ENCODE results near the gene PHKA2. TPM values are rescaled to one million over a fixed set of nuclear protein-coding genes. Genes with fewer than 3 reads are reported as not detected.

PHKA2 gene
- total RNA-seq, 1 donor from 2014 or later = 26.4 TPM

DNA sequence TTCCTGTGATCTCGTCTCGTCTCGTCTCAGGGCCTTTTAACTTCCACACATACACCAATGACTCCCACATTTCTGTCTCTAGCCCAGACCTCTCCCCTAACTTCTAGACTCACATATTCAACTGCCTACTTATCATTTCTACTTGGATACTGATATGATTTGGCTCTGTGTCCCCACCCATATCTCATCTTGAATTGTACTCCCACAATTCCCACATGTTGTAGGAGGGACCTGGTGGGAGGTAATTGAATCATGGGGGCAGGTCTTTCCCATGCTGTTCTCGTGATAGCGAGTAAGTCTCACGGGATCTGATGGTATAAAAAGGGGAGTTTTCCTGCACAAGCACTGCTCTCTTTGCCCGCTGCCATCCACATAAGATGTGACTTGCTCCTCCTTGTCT lies 8.9 kb downstream of the PHKA2 start:
- no peak overlapping the region for H3K27ac Mint-ChIP-seq (ENCODE audit: unreplicated experiment)

DNA sequence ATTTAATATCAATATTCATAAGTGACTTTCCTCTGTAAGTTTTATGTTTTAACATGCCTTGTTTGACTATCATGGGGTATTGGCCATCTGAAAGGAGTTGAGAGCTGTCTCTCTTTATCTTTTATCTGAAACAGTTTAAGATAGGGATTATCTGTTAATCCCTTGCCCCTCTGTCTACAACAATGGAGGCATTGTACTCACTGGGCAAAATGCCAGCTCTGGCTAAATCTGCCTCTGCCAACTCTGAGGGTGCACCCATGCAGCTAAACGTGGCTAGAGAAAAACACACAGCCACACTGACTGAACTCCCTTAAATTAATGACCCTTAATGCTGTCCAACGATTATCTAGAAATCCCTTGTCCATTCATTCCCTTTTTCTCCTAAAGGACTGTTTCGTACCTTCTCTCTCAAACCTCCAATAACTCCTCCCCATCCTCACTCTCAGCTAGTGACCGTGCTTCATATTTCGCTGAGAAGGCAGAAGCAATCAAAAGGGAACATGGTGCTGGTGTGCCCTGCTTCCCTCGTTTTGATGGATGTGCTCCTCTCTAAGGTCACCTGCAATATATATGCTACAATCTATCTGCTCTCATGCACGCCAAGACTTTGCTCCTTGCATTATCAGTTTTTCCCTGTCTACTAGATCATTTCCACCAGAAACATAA lies 10.3 kb downstream of the PHKA2 start:
- no peak overlapping the region for H3K4me3 Mint-ChIP-seq (ENCODE audit: unreplicated experiment)
- TF ChIP-seq, protein P1, sequence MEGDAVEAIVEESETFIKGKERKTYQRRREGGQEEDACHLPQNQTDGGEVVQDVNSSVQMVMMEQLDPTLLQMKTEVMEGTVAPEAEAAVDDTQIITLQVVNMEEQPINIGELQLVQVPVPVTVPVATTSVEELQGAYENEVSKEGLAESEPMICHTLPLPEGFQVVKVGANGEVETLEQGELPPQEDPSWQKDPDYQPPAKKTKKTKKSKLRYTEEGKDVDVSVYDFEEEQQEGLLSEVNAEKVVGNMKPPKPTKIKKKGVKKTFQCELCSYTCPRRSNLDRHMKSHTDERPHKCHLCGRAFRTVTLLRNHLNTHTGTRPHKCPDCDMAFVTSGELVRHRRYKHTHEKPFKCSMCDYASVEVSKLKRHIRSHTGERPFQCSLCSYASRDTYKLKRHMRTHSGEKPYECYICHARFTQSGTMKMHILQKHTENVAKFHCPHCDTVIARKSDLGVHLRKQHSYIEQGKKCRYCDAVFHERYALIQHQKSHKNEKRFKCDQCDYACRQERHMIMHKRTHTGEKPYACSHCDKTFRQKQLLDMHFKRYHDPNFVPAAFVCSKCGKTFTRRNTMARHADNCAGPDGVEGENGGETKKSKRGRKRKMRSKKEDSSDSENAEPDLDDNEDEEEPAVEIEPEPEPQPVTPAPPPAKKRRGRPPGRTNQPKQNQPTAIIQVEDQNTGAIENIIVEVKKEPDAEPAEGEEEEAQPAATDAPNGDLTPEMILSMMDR (IDR thresholded peaks at IDR 0.05) = no peak
- no peak for DNase-seq (ENCODE audit: extremely low spot score, unreplicated experiment)

More for the DNA sequence above, 8.9 kb downstream of the PHKA2 start:
- H3K9me3 Mint-ChIP-seq (ENCODE audit: unreplicated experiment) = peaks cover 5% of the 10 kb centered on the region
- no peaks in the 10 kb centered on the region for H3K4me1 Mint-ChIP-seq (ENCODE audit: unreplicated experiment)
- no peak for DNase-seq (ENCODE audit: extremely low spot score, unreplicated experiment)
- H3K36me3 Mint-ChIP-seq (ENCODE audit: unreplicated experiment) = no peaks in the 10 kb centered on the region
- no peaks in the 10 kb centered on the region for H3K27me3 Mint-ChIP-seq (ENCODE audit: unreplicated experiment)
- TF ChIP-seq, protein P1 (IDR thresholded peaks at IDR 0.05) = no peak
- H3K4me3 Mint-ChIP-seq (ENCODE audit: unreplicated experiment) = no peak overlapping the region

DNA sequence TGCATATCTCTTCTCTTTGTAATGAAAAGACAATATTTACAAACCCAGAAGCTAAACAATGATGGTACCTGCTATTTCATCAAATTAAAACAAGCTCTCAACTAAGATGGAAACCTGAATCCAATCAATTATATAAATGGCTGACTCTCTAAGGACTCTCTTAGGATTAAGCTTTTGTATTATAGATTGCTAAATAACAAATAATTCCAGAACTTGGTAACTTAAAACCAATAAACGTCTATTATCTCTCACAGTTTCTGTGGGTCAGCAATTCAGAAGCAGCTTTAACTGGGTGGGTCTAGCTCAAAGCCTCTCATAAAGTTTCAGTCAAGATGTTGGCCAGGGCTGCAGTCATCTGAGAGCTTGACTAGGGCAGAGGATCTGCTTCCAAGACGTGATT lies 12.4 kb downstream of the PHKA2 start:
- Mint-ChIP-seq H3K27me3 (ENCODE audit: unreplicated experiment) (no peaks in the 10 kb centered on the region), H3K4me1 (ENCODE audit: unreplicated experiment) (no peaks in the 10 kb centered on the region), H3K27ac (ENCODE audit: unreplicated experiment) (no peak overlapping the region), H3K36me3 (ENCODE audit: unreplicated experiment) (no peaks in the 10 kb centered on the region), H3K4me3 (ENCODE audit: unreplicated experiment) (no peak overlapping the region), H3K9me3 (ENCODE audit: unreplicated experiment) (peaks cover 5% of the 10 kb centered on the region)
- no peak for DNase-seq (ENCODE audit: extremely low spot score, unreplicated experiment)
- TF ChIP-seq, protein P1 (IDR thresholded peaks at IDR 0.05) = no peak

More for the DNA sequence above, 10.3 kb downstream of the PHKA2 start:
- Mint-ChIP-seq H3K27ac (ENCODE audit: unreplicated experiment) (no peak overlapping the region), H3K4me1 (ENCODE audit: unreplicated experiment) (no peaks in the 10 kb centered on the region), H3K9me3 (ENCODE audit: unreplicated experiment) (peaks cover 5% of the 10 kb centered on the region), H3K36me3 (ENCODE audit: unreplicated experiment) (no peaks in the 10 kb centered on the region), H3K27me3 (ENCODE audit: unreplicated experiment) (no peaks in the 10 kb centered on the region)

DNA sequence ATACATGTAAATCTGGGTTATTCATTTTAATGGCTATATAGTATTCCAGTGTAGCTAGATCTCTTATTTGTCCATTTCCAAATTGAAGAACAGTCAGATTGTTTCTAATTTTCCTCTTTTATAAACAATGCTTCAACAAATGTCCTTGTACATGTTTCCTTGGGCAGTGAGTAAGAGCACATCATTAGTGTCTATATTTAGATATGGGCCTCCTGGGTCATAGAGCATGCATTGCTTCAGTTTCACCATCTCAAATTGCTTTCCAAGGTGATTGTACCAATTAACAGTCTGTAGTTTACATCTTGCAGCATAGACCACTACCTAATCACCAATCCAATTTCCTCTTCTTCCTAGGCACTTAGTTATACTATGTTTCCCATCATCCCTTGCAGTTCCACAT lies 13.4 kb downstream of the PHKA2 start:
- H3K36me3 Mint-ChIP-seq (ENCODE audit: unreplicated experiment) = no peaks in the 10 kb centered on the region
- H3K27me3 Mint-ChIP-seq (ENCODE audit: unreplicated experiment) = no peaks in the 10 kb centered on the region
- H3K9me3 Mint-ChIP-seq (ENCODE audit: unreplicated experiment) = peaks cover 5% of the 10 kb centered on the region
- H3K27ac Mint-ChIP-seq (ENCODE audit: unreplicated experiment) = no peak overlapping the region
- no peak overlapping the region for H3K4me3 Mint-ChIP-seq (ENCODE audit: unreplicated experiment)
- TF ChIP-seq, protein P1 (IDR thresholded peaks at IDR 0.05) = no peak
- DNase-seq (ENCODE audit: extremely low spot score, unreplicated experiment) = no peak
- no peaks in the 10 kb centered on the region for H3K4me1 Mint-ChIP-seq (ENCODE audit: unreplicated experiment)

DNA sequence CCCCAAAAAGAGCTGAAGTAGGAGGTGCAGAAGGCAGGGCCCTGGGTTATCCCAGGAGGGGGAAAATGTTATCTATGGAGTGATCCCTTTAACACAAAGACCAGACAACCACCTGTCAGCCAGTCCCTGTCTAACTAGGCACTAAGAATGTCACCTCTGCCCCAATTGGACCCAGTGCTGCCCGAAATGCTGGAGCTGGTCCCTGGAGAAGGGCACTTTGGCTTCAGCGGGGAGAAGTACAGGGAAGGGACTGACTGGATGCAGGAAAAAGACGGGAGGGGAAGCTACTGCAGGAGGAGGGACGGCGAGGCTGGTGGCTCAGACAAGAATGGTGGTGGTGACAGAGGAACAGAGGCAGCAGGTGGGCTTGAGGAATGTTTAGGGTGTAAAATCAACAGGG lies 17.3 kb downstream of the PHKA2 start:
- TF ChIP-seq, protein P1 (IDR thresholded peaks at IDR 0.05) = no peak
- H3K27ac Mint-ChIP-seq (ENCODE audit: unreplicated experiment) = no peak overlapping the region
- no peak for DNase-seq (ENCODE audit: extremely low spot score, unreplicated experiment)
- no peaks in the 10 kb centered on the region for H3K36me3 Mint-ChIP-seq (ENCODE audit: unreplicated experiment)
- peaks cover 2% of the 10 kb centered on the region for H3K4me1 Mint-ChIP-seq (ENCODE audit: unreplicated experiment)
- no peak overlapping the region for H3K4me3 Mint-ChIP-seq (ENCODE audit: unreplicated experiment)
- H3K9me3 Mint-ChIP-seq (ENCODE audit: unreplicated experiment) = peaks cover 5% of the 10 kb centered on the region
- no peaks in the 10 kb centered on the region for H3K27me3 Mint-ChIP-seq (ENCODE audit: unreplicated experiment)

All from osteocyte (in vitro differentiated cells).